Measurements from ENCODE around the gene SPA17. TPM values are rescaled to one million over a fixed set of nuclear protein-coding genes. Genes with fewer than 3 reads are reported as not detected.

SPA17 gene
- total RNA-seq, 2 experiments from 2014 or later: 3.8 to 4.3 TPM

DNA sequence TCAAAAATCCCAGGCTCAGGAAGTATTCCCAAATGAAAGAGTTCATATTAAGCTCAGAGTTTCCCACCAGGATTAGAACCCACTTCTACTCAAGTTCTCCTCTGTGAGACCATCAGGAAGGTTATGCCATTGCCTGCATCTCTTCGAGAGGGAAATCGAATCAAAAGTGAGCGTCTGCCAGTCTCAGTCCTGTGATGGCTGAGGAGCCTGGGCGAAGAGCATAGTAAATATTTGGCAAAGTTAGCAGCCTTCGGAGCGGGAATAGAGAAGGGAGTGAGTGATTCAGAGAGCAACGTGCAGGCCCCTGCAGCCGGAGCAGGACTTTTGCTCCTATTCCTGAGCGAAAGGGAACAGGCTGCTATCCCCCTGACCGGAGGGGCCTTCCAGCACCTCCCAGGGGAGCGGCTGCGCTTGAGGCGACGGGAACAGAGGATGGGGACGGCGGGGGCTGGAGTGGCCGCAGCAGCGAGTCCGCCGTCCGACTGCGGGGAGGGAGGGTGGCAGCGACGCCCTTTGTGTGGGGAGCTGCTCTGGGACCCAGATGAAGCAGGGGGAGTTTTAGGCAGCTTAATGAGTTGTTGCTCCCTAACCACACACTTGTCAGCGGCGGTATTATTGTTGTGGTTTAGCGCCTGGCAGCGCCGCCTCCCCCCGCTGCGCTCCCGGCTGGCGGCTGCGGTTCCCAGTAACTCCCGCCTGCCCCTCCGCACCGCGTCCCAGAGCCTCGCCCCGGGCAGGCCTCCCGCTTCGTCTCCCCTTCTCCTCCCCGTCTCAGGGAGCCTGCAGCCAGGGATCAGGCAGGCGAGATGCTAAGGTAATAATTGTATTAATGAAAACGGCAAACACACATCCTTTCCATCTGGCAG, 44.3 kb downstream of the SPA17 start:
- ChIA-PET CTCF (no interaction called here), POLR2A (no interaction called here)

DNA sequence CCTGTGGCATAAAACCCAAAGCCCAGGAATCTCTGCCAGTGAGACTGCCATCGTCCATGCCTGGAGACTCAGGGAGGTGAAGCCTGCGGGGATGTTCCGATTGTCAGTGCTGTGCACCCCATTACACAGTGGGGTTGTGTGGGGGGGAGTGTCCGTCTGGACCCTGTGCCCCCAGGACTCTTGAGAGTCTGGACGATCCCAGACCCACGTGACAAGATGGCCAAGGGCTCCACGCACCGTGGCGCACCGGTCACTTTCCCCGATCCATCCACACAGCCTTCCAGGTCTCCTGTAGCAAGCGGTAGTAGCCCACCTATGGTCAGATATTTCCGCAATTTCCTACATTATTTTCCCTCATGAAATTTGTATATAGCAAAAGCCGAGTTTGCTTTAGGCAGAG, 45.1 kb downstream of the SPA17 start:
- ChIA-PET CTCF (no interaction called here), POLR2A (no interaction called here)

DNA sequence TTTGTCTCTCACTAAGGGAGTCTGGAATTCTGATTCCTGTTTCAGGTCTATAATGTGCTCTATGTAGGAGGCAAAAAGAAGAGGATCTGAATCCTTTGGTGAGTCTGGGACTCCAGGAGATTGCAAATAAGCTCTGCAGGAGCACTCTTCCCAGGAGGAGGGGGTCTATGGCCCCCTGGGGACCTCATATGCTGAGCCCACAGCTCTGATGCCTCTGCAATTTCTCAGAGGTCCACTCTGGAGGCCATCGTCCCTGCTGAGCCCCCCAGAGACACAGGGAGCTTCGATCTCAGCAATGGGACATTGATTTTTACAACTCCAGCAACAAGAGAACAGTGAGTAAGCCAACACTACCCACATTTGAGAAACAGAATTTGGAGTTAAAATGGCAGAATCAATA, 45.8 kb downstream of the SPA17 start:
- ChIA-PET CTCF (interaction anchor here (0.8 kb wide), 1 partner anchor 157 kb away, joined by 3 read pairs; no protein-coding TSS in a partner anchor), POLR2A (no interaction called here)

DNA sequence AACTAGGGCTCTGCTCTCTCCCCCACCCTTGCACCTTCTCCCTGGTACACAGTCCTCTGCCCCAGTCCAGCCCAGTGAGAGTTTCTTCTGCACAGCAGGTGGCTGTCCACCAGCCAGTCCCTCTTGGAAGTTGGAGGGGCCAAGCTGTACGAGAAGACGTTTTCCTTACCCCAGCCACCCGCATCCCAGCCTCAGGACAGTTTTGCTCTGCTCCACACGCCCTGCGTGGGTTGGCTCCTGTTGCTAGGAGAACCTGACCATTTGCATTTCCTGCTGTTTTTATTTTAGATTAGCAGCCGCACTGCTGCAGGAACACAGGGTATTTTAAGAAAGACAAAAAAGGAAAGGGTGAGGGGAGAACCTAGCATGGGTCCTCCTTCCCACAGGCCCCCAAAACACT, 48.5 kb downstream of the SPA17 start:
- CTCF ChIA-PET: no interaction called here

GRCh38 chr11:124724979-124725718, 51.4 kb downstream of the SPA17 start:
- POLR2A ChIA-PET: no interaction called here
- CTCF ChIA-PET: no interaction called here

More for the DNA sequence above, 48.5 kb downstream of the SPA17 start:
- POLR2A ChIA-PET: no interaction called here

GRCh38 chr11:124725719-124726105, 52.0 kb downstream of the SPA17 start:
- ChIA-PET CTCF (no interaction called here), POLR2A (no interaction called here)

DNA sequence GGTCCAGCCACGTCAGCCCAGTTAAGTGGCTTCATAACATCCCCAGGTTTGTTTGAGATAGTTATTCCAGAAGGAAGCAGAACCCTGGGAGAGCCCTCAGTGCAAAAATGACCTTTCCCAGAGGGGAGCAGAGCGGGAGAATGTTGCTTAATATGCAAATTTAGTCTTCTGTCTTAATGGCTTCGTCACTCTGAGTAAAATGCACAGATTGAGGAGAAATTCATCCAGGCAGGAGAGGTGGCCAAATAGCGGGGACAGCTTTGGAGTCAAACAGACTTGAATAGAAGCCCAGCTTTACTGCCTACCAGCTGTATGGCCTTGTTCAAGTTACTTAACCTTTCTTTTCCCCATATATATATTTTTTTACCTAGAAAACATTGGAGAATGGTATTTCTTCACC, 53.8 kb downstream of the SPA17 start:
- ChIA-PET POLR2A (no interaction called here), CTCF (interaction anchor here (0.5 kb wide), 1 partner anchor 867 kb away, joined by 3 read pairs; no protein-coding TSS in a partner anchor)

GRCh38 chr11:124728134-124728533, 54.4 kb downstream of the SPA17 start:
- CTCF ChIA-PET: interaction anchor here (0.5 to 1.0 kb wide), 2 partner anchors 54 to 866 kb away, joined by 3 read pairs; no protein-coding TSS in a partner anchor
- POLR2A ChIA-PET: no interaction called here

- ChIA-PET POLR2A (no interaction called here), CTCF (no interaction called here)
These were observed 55.9 kb downstream of the SPA17 start for GRCh38 chr11:124729571-124729970.

GRCh38 chr11:124732230-124732629, 58.5 kb downstream of the SPA17 start:
- ChIA-PET CTCF (no interaction called here), POLR2A (no interaction called here)

DNA sequence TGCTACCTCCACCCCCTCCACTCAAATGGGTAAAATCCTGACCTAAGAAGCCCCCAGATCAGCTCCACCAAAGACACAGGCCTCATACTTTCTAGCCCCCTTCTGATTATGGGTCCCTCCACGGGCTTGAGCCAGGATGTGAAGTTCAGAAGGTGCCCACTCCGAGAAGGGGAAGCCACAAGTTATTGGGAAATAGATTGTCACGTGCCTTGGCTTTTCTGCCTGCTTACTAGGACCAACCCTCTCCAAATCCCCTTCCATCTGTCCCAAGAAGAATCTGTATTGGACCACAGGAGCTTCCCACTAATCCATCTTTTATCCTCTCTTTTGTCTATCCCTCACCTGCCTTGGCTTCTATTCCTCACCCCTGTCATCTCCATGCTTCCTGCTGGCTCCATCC, 63.0 kb downstream of the SPA17 start:
- CTCF ChIA-PET: interaction anchor here (1.1 kb wide), 1 partner anchor 10 kb away, joined by 6 read pairs; no protein-coding TSS in a partner anchor
- POLR2A ChIA-PET: no interaction called here

DNA sequence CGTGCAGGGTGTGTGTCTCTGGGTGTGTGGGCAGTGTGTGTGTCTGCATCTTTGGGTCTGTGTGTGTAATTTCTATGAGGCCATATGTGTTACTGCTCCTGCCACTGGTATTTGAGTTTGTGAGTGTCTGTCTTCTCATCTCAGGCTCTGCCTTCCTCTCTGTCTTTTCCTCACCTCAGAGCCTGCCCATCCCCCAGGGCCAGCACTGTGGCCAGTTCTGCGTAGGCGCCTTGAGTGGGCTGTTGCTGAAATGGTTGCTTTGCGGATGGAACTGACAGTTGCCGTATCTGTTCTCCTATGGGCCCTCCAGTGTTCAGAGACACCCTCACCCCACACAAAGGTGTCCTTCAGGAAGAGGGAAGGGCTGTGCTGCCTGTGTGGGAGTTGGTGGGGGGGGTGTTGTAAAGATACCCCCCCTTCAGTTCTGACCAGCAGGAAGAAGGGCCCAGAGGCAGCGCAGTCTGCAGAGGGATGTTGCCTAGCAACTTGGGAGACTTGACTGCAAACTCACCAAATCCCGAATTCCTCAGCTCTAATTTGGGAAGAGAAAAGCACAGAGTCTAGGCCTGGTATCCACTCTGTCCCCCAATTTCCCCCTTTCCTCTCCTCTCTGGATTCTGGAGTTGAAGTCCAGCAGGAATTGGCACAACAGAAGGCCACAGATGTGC, 64.1 kb downstream of the SPA17 start:
- CTCF ChIA-PET: no interaction called here
- POLR2A ChIA-PET: no interaction called here

DNA sequence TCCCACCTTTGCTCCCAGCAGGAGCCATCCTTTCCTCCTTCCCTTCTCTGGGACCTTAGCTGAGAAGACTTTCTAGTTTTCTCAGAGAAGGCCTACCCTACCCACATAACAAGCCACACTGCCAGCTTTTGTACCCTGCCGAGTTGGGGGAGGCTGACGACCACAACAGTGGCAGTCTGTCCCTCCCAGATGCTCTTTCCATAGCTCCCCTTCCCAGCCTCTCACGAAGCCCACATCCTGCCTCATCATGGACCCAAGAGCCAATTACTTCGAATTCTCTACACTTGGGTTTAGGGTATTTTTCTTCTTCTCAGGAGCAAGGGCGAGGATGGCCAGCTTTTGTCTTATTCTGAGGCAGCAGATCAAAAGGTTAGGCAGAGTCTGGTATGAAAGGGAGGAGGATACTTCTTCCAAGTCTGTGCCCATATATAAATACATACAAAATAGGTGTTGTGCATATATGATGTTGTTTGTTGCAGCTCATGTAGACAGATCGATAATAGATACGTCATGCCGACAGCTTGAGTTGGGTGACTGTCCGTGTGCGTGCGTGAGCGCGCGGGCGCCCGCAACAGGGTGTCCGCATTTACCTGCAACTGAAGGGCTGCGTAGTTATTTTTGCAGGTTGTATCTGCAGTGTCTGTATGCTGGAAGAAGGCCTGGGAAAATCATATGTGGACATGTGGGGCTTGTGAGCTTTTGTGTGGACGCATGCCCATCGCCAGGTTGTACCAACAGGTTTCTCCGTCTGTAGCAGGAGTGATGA, 65.2 kb downstream of the SPA17 start:
- ChIA-PET POLR2A (no interaction called here), CTCF (interaction anchor here (0.9 to 2.3 kb wide), 3 partner anchors 19 to 38 kb away, joined by 3 to 9 read pairs (median 3); partner anchors contain the start of gene ESAM)

GRCh38 chr11:124739479-124740276, 66.0 kb downstream of the SPA17 start, which contains the start of gene NRGN:
Gene NRGN, plus strand, starts transcription at chr11:124739942. Its CDS starts 143 bp downstream, at chr11:124740085.
- POLR2A ChIA-PET: no interaction called here

DNA sequence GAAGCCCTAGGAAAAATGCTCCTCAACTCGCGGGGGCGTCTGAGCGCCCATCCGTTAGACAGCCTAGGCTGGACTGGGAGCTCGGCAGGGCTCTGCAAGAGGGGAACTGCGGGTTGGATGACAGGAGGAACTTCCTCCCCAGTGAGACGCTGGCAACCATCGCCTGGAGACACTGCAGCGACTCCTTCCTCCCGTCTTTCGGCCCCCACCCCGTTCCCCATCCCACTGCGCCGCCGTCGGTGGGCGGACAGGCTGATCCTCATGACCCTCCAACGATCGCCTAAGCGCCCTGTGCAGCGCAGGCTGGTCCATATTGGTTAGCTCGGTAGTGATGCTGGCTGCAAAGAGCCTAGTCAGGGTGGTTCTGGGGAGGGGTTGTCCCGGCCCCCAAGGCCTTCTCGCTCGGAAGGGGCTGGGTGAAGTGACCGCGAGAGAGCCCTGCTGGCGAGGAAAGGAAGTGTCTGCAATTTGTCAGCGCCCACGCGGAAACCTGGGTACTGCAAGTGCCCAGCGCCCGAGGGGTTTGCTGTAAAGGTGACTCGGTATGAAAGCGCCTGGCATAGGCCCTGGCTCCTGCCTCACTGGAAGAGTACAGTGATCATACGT, 66.7 kb downstream of the SPA17 start:
- POLR2A ChIA-PET: no interaction called here

More at GRCh38 chr11:124739479-124740276, 66.0 kb downstream of the SPA17 start, which contains the start of gene NRGN:
- CTCF ChIA-PET: interaction anchor here (1.2 to 2.3 kb wide), 5 partner anchors 9 to 69 kb away, joined by 3 to 9 read pairs (median 4); no protein-coding TSS in a partner anchor

DNA sequence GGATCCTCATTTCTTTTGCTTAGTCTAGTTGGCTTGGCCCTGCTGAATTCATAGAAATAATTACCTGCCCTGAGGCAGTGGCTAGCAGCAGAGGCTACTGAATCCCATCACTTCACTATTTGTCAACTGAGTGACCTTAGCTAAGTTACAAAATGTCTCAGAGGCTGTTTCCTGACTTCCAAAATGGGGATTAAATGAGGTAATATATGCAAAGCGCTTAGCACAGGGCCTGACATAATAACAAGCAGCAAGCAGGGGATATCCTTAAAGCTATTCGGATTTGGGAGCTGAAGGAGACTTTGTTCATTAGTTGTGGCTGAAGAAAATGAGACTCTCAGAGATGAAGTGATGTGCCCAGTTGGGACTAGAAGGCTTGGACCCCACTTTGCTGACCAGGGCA, 68.9 kb downstream of the SPA17 start:
- CTCF ChIA-PET: interaction anchor here (0.9 to 3.3 kb wide), 2 partner anchors 73 to 134 kb away, joined by 3 to 15 read pairs; no protein-coding TSS in a partner anchor
- POLR2A ChIA-PET: no interaction called here

More for the DNA sequence above, 66.7 kb downstream of the SPA17 start:
- CTCF ChIA-PET: interaction anchor here (1.2 to 2.3 kb wide), 5 partner anchors 9 to 70 kb away, joined by 3 to 9 read pairs (median 4); no protein-coding TSS in a partner anchor

- ChIA-PET CTCF (interaction anchor here (0.9 to 3.3 kb wide), 2 partner anchors 73 to 133 kb away, joined by 3 to 15 read pairs; no protein-coding TSS in a partner anchor), POLR2A (no interaction called here)
These were observed 69.3 kb downstream of the SPA17 start for GRCh38 chr11:124743050-124743449.
